K562 (cell line): ENCODE data around the gene TUBB6. TPM values are rescaled to one million over a fixed set of nuclear protein-coding genes. Genes with fewer than 3 reads are reported as not detected.

Experiments used
- ATAC-seq: fragments of 200-7000 bp; cut with Tn5 transposase; 3 replicates; pipeline ENCODE4 v1.9.1; 2020; ENCODE audit warnings: moderate library complexity
- BruUV-seq: library from RNA; stranded (reverse); fragments of 400-500 nt; replicated peaks from 2 replicates; lab custom pipeline; 2021; lab: Mats Ljungman, UMichigan
- CTCF ChIA-PET: fragments of 300-600 bp; formaldehyde crosslinking; extraction: SDS; loops from one replicate; lab custom pipeline; 2021; ENCODE audit warnings: low intra/inter-chr PET ratio; lab: Yijun Ruan, JAX
- POLR2A ChIA-PET: fragments of 300-600, 350-650 bp; sonication (Branson Sonifier 250); formaldehyde crosslinking; extraction: SDS; loops from one replicate; lab custom pipeline; 2021; ENCODE audit warnings: antibody characterized with exemption, inconsistent platforms; lab: Yijun Ruan, JAX
- DNase-seq, 4 experiments: peaks; one replicate each; pipeline versions ENCODE4 v3.0.0 to v3.0.0-alpha.2; 2011 to 2018; ENCODE audit warnings: low spot score in 3 of 4, mixed read lengths in 3 of 4; ENCODE audit errors: extremely low read depth in 1 of 4
- FAIRE-seq: peaks from 2 replicates; lab custom pipeline; 2011; peaks lifted over from hg19 to GRCh38; lab: Jason Lieb, UNC
- H2AFZ ChIP-seq: 2 replicates; pipeline ENCODE4 v1.6.0; 2011; ENCODE audit warnings: low read depth, low read length, control low read depth, inconsistent platforms
- H3K27ac ChIP-seq: fragments of 200-600 bp; 3 replicates; pipeline ENCODE4 v1.8.0; 2011; ENCODE audit warnings: low read depth, mild to moderate bottlenecking, control low read depth, inconsistent platforms, low read length, moderate library complexity, mixed read lengths; ENCODE audit errors: extremely low read depth
- H3K27me3 ChIP-seq, 2 experiments: fragments of 300-600 bp in 1 of 2; 2 replicates in 1 of 2; 3 replicates in 1 of 2; pipeline versions ENCODE4 v1.6.0 to v1.8.0; 2011; ENCODE audit warnings: inconsistent platforms in 2 of 2, low read length in 2 of 2, mild to moderate bottlenecking in 1 of 2, mixed read lengths in 1 of 2, moderate library complexity in 1 of 2; ENCODE audit not compliant: control insufficient read depth in 2 of 2, insufficient read depth in 2 of 2
- H3K36me3 ChIP-seq: fragments of 300-600 bp; 3 replicates; pipeline ENCODE4 v1.8.0; 2011; ENCODE audit warnings: mild to moderate bottlenecking, low read length, inconsistent platforms; ENCODE audit not compliant: control insufficient read depth, insufficient read depth
- H3K4me1 ChIP-seq, 2 experiments: fragments of 200-600 bp in 1 of 2; replicated peaks in 1 of 2; 2 replicates in 1 of 2; 3 replicates in 1 of 2; pipeline versions ENCODE4 v1.5.1 to v1.8.0; 2011; ENCODE audit warnings: inconsistent platforms in 2 of 2, low read length in 2 of 2, mild to moderate bottlenecking in 1 of 2, mixed read lengths in 1 of 2, moderate library complexity in 1 of 2; ENCODE audit not compliant: control insufficient read depth in 2 of 2, insufficient read depth in 2 of 2
- H3K4me2 ChIP-seq: 2 replicates; pipeline ENCODE4 v1.6.1; 2011; ENCODE audit warnings: low read length, control low read depth, inconsistent platforms, mixed read lengths; ENCODE audit not compliant: insufficient read depth
- H3K4me3 ChIP-seq: fragments of 200-600 bp; sonication (generic), shearing (Covaris generic); 2 replicates; pipeline ENCODE4 v1.5.1; 2016; ENCODE audit warnings: control low read depth, inconsistent platforms
- H3K79me2 ChIP-seq: fragments of 200-600 bp; 3 replicates; pipeline ENCODE4 v1.8.0; 2011; ENCODE audit warnings: low read length, inconsistent platforms; ENCODE audit not compliant: control insufficient read depth, insufficient read depth
- H3K9ac ChIP-seq, 2 experiments: 2 replicates each; pipeline versions ENCODE4 v1.6.0 to v1.6.1; 2011; ENCODE audit warnings: low read depth in 2 of 2, low read length in 2 of 2, control low read depth in 1 of 2, inconsistent platforms in 1 of 2, mild to moderate bottlenecking in 1 of 2, mixed read lengths in 1 of 2; ENCODE audit not compliant: insufficient read depth in 1 of 2
- H3K9me1 ChIP-seq: one replicate; pipeline ENCODE4 v1.6.0; 2011; ENCODE audit warnings: inconsistent platforms, mild to moderate bottlenecking, low read length, moderate library complexity; ENCODE audit not compliant: control insufficient read depth, insufficient read depth
- H3K9me3 ChIP-seq: replicated peaks from 2 replicates; pipeline ENCODE4 v1.5.1; 2011; ENCODE audit warnings: low read depth, low read length, inconsistent platforms; ENCODE audit not compliant: control insufficient read depth, insufficient read depth
- H4K20me1 ChIP-seq: replicated peaks from 2 replicates; pipeline ENCODE4 v1.6.1; 2011; ENCODE audit warnings: low read length, inconsistent platforms, mixed read lengths; ENCODE audit not compliant: control insufficient read depth, insufficient read depth
- ARID1B ChIP-seq: fragments of 450-650 bp; IDR thresholded peaks from 2 replicates; pipeline ENCODE4 v1.6.1; 2016; ENCODE audit warnings: antibody characterized with exemption, mild to moderate bottlenecking, inconsistent platforms
- ESRRA ChIP-seq: fragments of 450-650 bp; IDR thresholded peaks from 2 replicates; pipeline ENCODE4 v1.6.1; 2014; ENCODE audit warnings: low read depth, mild to moderate bottlenecking, moderate library complexity, borderline replicate concordance
- HNRNPH1 ChIP-seq: fragments of 200-400 bp; formaldehyde crosslinking; optimal IDR thresholded peaks from 2 replicates; pipeline ENCODE3; 2017; ENCODE audit warnings: low read depth, mild to moderate bottlenecking, low read length, moderate library complexity
- KDM4B ChIP-seq, 2 experiments: fragments of 450-650 bp in 1 of 2; sonication (generic) in 1 of 2; IDR thresholded peaks; 2 replicates each; pipeline ENCODE4 v1.6.1; 2016 to 2017; ENCODE audit warnings: borderline replicate concordance in 2 of 2, antibody characterized with exemption in 1 of 2, low read depth in 1 of 2, mild to moderate bottlenecking in 1 of 2
- POLR2G ChIP-seq: fragments of 200-400 bp; formaldehyde crosslinking; IDR thresholded peaks from 2 replicates; pipeline ENCODE4 v1.6.1; 2017; ENCODE audit warnings: low read depth, mild to moderate bottlenecking, antibody characterized with exemption, low read length, moderate library complexity
- PRPF4 ChIP-seq: fragments of 200-400 bp; formaldehyde crosslinking; IDR thresholded peaks from one replicate; pipeline ENCODE4 v1.6.1; 2017; ENCODE audit warnings: low read length, low read depth, mild to moderate bottlenecking; ENCODE audit not compliant: insufficient read depth, poor library complexity, severe bottlenecking
- WGBS: fragments of 100-300 bp; shearing (Covaris generic); methylation state at CpG from one replicate; pipeline ENCODE4 v1.1.6; 2016; ENCODE audit warnings: low coverage, mixed read lengths; ENCODE audit not compliant: insufficient coverage; ENCODE audit errors: missing lambda C conversion rate; 5-methylcytosine and 5-hydroxymethylcytosine counted together
- in situ Hi-C: fragments of 300-500 bp; cut with MboI; formaldehyde crosslinking; loops from 4 replicates; pipeline ENCODE4 v1.15.0; 2018; ENCODE audit warnings: inconsistent platforms, mixed read lengths
- intact Hi-C: fragments of 100-400 bp; cut with micrococcal nuclease; formaldehyde crosslinking; loops from 2 replicates; pipeline ENCODE4 v1.14.2; 2022
- polyA plus RNA-seq, 8 experiments: library from polyadenylated mRNA; depleted of rRNA in 4 of 8; stranded (reverse) in 5 of 8; unstranded in 3 of 8; fragments of >200 nt; fragmentation: Nextera tagmentation in 2 of 8; fragmentation: Illumina TruSeq in 1 of 8; extraction: Ambion mirVana in 2 of 8; extraction: Trizol in 1 of 8; gene quantifications; 2 replicates each; pipeline versions ENCODE4 v1.2.1 to v1.2.3, GENCODE V29; 2011 to 2014; ENCODE audit warnings: inconsistent platforms in 1 of 8, missing spikeins in 1 of 8
- total RNA-seq, 7 experiments: library from RNA; depleted of rRNA in 6 of 7; stranded (reverse); fragments of >200 nt in 6 of 7; fragmentation: Illumina TruSeq in 2 of 7; extraction: Trizol in 2 of 7; gene quantifications; 2 replicates each; pipeline versions ENCODE4 v1.2.1 to v1.2.3, GENCODE V29; 2011 to 2021; ENCODE audit warnings: low replicate concordance in 1 of 7
- TF ChIP-seq, protein P1 (sequence below): IDR thresholded peaks from 2 replicates; pipeline ENCODE4 v1.6.1; 2011; ENCODE audit warnings: borderline replicate concordance, low read depth, mild to moderate bottlenecking, moderate library complexity, low read length; ENCODE audit not compliant: insufficient read depth, poor library complexity, severe bottlenecking

The TUBB6 gene
- total and polyA plus RNA-seq, 9 of the 15 experiments (the other 6 are each of a cell fraction or from before 2014, with no cell fraction given): 43.9 to 404 (median 81.1) TPM

DNA sequence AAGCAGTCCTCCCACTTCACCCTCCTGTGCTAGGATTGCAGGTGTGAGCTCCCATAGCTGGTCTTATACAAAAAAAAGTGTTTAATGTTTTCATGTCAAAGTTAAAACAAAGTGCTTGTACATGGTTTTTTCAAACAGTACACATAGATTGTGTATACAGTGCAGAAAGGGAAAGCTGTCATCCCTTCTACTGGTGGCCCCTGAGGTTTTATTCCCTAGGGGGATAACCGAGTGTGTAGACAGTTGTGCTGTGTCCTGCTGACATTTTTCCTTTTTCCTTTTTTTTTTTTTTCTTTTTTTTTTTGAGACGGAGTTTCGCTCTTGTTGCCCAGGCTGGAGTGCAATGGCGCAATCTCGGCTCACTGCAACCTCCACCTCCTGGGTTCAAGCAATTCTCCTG, 10.8 kb downstream of the TUBB6 start (continued):
- TF ChIP-seq POLR2G: no peak
- no peak for TF ChIP-seq ESRRA

DNA sequence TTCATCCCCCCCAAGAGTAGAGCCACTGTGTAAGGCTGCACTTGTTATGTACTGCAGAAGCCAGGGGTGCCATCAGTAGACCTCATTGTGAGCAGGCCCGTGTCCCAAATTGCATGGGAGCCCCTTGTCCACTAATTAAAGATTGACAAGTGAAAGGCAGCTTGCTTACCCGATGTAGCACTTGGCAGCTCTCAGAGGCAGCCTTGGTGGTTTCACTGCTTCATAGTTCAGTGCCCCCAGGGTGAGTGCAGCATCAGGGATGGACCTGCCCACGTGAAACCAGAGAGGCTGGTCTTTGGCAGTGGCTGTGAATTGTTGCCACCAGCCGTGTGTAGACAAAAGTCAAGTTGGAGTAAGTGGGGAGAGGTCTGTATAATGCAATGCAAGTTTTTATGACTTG, 13.3 kb downstream of the TUBB6 start:
- no peak for FAIRE-seq

More for the DNA sequence above, 13.3 kb downstream of the TUBB6 start:
- no peaks in the 10 kb centered on the region for H3K9me1 ChIP-seq
- H3K27me3 ChIP-seq: no peaks in the 10 kb centered on the region
- H3K4me3 ChIP-seq: no peak overlapping the region
- 62% methylated on average over 4 of the region's 4 CpGs for WGBS
- no peaks in the 10 kb centered on the region for H3K9me3 ChIP-seq
- BruUV-seq: no TSS peak
- ChIA-PET POLR2A (interaction anchor here (1.7 kb wide), 1 partner anchor 11 kb away, joined by 5 read pairs; no protein-coding TSS in a partner anchor), CTCF (no interaction called here)
- H3K36me3 ChIP-seq: peaks cover 72% of the 10 kb centered on the region
- no peak overlapping the region for H2AFZ ChIP-seq
- no peak overlapping the region for H3K9ac ChIP-seq
- peaks cover 15% of the 10 kb centered on the region for H3K79me2 ChIP-seq
- no peaks in the 10 kb centered on the region; a peak in 1 of 5 replicates for H3K4me1 ChIP-seq
- no peak overlapping the region for H3K27ac ChIP-seq
- H4K20me1 ChIP-seq: no peaks in the 10 kb centered on the region
- peak; percentile 17; the same call in 1 of the 3 replicates for ATAC-seq
- DNase-seq: no peak
- in situ Hi-C loops: no loop called here
- H3K4me2 ChIP-seq: no peak overlapping the region
- TF ChIP-seq PRPF4: no peak
- TF ChIP-seq, protein P1, sequence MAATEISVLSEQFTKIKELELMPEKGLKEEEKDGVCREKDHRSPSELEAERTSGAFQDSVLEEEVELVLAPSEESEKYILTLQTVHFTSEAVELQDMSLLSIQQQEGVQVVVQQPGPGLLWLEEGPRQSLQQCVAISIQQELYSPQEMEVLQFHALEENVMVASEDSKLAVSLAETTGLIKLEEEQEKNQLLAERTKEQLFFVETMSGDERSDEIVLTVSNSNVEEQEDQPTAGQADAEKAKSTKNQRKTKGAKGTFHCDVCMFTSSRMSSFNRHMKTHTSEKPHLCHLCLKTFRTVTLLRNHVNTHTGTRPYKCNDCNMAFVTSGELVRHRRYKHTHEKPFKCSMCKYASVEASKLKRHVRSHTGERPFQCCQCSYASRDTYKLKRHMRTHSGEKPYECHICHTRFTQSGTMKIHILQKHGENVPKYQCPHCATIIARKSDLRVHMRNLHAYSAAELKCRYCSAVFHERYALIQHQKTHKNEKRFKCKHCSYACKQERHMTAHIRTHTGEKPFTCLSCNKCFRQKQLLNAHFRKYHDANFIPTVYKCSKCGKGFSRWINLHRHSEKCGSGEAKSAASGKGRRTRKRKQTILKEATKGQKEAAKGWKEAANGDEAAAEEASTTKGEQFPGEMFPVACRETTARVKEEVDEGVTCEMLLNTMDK: no peak
- TF ChIP-seq KDM4B (IDR thresholded peaks at IDR 0.05; ENCODE audit: borderline replicate concordance in 2 of 2, low read depth in 1 of 2): no peak
- no peak for TF ChIP-seq ARID1B
- no peak for TF ChIP-seq HNRNPH1
- intact Hi-C loops: no loop called here
